SU-DHL-6 (cell line): ENCODE measurements around the gene ZNF580.

Experiments used
- H2AFZ ChIP-seq: fragments of 200-600 bp; sonication (generic); 2 replicates; pipeline ENCODE4 v1.6.1; 2014; ENCODE audit warnings: low read depth, mild to moderate bottlenecking, moderate library complexity, mixed read lengths, antibody characterized with exemption, low read length; ENCODE audit not compliant: severe bottlenecking
- H3F3A ChIP-seq: fragments of 200-600 bp; shearing (Covaris generic); 2 replicates; pipeline ENCODE4 v1.6.0; 2016; ENCODE audit warnings: antibody characterized with exemption, mild to moderate bottlenecking; ENCODE audit not compliant: insufficient read depth
- H3K27ac ChIP-seq: fragments of 200-600 bp; sonication (generic); 2 replicates; pipeline ENCODE4 v1.5.1; 2016; ENCODE audit warnings: low read depth, mild to moderate bottlenecking, low read length, moderate library complexity, mixed read lengths
- H3K27me3 ChIP-seq: fragments of 200-600 bp; sonication (generic), shearing (Covaris generic); 2 replicates; pipeline ENCODE4 v1.6.0; 2014; ENCODE audit warnings: mild to moderate bottlenecking, low read length
- H3K36me3 ChIP-seq: fragments of 200-600 bp; sonication (generic); 2 replicates; pipeline ENCODE4 v1.6.1; 2014; ENCODE audit warnings: mild to moderate bottlenecking, low read length, mixed read lengths
- H3K4me2 ChIP-seq: fragments of 300-600, 200-600 bp; shearing (Covaris generic), sonication (generic); 2 replicates; pipeline ENCODE4 v1.6.0; 2014; ENCODE audit warnings: low read length, low read depth, mild to moderate bottlenecking; ENCODE audit not compliant: poor library complexity, severe bottlenecking
- H3K4me3 ChIP-seq: fragments of 200-600 bp; sonication (generic); 2 replicates; pipeline ENCODE4 v1.5.1; 2014; ENCODE audit warnings: antibody characterized with exemption, low read length, mild to moderate bottlenecking, mixed read lengths; ENCODE audit not compliant: insufficient read depth, poor library complexity, severe bottlenecking
- H3K79me2 ChIP-seq: fragments of 200-600 bp; sonication (generic); 2 replicates; pipeline ENCODE4 v1.6.1; 2014; ENCODE audit warnings: mild to moderate bottlenecking, low read length, moderate library complexity; ENCODE audit not compliant: insufficient read depth
- H3K9ac ChIP-seq: fragments of 200-600 bp; sonication (generic); 2 replicates; pipeline ENCODE4 v1.7.0; 2014; ENCODE audit warnings: mild to moderate bottlenecking, low read length
- H3K9me2 ChIP-seq: fragments of 200-600 bp; sonication (generic); replicated peaks from 2 replicates; pipeline ENCODE4 v1.6.1; 2014; ENCODE audit warnings: low read length; ENCODE audit not compliant: insufficient read depth
- H3K9me3 ChIP-seq: fragments of 200-600 bp; sonication (generic); 2 replicates; pipeline ENCODE4 v1.6.1; 2014; ENCODE audit warnings: low read length, mixed read lengths; ENCODE audit not compliant: insufficient read depth
- H4K20me1 ChIP-seq: fragments of 200-600 bp; sonication (generic); 2 replicates; pipeline ENCODE4 v1.6.1; 2014; ENCODE audit warnings: low read depth, mild to moderate bottlenecking, antibody characterized with exemption, low read length, moderate library complexity, mixed read lengths
- EZH2phosphoT487 ChIP-seq: fragments of 200-600 bp; sonication (generic), shearing (Covaris generic); conservative IDR thresholded peaks from 2 replicates; pipeline ENCODE4 v1.6.1; 2018; ENCODE audit warnings: mild to moderate bottlenecking, antibody characterized with exemption, low read length, moderate library complexity, mixed read lengths
- TF ChIP-seq, protein P1 (sequence below): fragments of 200-600 bp; sonication (generic); IDR thresholded peaks from one replicate; pipeline ENCODE4 v1.5.1; 2017; ENCODE audit warnings: antibody characterized with exemption, mild to moderate bottlenecking, low read length, moderate library complexity; ENCODE audit not compliant: insufficient read depth, poor library complexity, severe bottlenecking

ZNF580 gene

DNA sequence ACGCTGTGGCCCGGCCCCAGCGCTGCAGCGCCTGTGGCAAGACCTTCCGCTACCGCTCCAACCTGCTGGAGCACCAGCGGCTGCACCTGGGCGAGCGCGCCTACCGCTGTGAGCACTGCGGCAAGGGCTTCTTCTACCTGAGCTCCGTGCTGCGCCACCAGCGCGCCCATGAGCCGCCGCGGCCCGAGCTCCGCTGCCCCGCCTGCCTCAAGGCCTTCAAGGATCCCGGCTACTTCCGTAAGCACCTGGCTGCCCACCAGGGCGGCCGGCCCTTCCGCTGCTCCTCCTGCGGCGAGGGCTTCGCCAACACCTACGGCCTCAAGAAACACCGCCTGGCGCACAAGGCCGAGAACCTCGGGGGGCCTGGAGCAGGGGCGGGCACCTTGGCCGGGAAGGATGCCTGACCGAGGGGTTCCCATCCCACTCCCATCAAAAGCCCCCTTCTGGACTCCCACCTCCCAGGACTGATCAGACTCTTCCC lies 24.4 kb upstream of the ZNF580 start:
- H3K9me2 ChIP-seq = no peaks in the 10 kb centered on the region
- H2AFZ ChIP-seq = no peak overlapping the region
- H3K9me3 ChIP-seq = no peaks in the 10 kb centered on the region
- no peaks in the 10 kb centered on the region for H4K20me1 ChIP-seq
- TF ChIP-seq EZH2phosphoT487 = no peak
- TF ChIP-seq, protein P1, sequence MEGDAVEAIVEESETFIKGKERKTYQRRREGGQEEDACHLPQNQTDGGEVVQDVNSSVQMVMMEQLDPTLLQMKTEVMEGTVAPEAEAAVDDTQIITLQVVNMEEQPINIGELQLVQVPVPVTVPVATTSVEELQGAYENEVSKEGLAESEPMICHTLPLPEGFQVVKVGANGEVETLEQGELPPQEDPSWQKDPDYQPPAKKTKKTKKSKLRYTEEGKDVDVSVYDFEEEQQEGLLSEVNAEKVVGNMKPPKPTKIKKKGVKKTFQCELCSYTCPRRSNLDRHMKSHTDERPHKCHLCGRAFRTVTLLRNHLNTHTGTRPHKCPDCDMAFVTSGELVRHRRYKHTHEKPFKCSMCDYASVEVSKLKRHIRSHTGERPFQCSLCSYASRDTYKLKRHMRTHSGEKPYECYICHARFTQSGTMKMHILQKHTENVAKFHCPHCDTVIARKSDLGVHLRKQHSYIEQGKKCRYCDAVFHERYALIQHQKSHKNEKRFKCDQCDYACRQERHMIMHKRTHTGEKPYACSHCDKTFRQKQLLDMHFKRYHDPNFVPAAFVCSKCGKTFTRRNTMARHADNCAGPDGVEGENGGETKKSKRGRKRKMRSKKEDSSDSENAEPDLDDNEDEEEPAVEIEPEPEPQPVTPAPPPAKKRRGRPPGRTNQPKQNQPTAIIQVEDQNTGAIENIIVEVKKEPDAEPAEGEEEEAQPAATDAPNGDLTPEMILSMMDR = no peak
- no peak overlapping the region for H3K4me2 ChIP-seq
- H3F3A ChIP-seq = peaks cover 6% of the 10 kb centered on the region; the same call in 1 of the 2 replicates
- peaks cover 2% of the 10 kb centered on the region; the same call in 1 of the 2 replicates for H3K79me2 ChIP-seq
- no peaks in the 10 kb centered on the region for H3K27me3 ChIP-seq
- no peaks in the 10 kb centered on the region for H3K36me3 ChIP-seq
- H3K9ac ChIP-seq = no peak overlapping the region
- H3K4me3 ChIP-seq = no peak overlapping the region
- H3K27ac ChIP-seq = no peak overlapping the region

DNA sequence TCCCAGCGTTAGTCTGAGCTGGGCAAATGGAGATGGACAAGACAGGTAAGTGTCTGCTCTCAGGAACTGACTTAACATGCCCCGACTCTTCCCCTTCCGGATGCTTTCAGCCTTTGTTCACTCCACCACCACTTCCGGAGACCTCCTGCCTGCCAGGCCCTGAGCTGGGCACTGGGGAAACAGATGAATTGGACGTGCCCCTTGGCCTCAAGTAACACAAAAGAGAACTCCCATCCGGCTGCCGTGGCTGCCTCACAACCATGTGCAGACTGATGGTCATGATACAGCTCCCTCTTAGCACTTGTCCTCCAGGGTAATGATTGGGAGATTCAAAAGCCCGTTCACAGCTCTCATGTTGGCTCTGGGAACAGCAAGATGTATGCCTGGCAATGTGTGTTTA lies 23.4 kb upstream of the ZNF580 start:
- Histone ChIP-seq H3K36me3 (no peaks in the 10 kb centered on the region), H3K27ac (no peak overlapping the region), H4K20me1 (no peaks in the 10 kb centered on the region), H3K9ac (no peak overlapping the region), H3K4me2 (no peak overlapping the region), H3K9me3 (no peaks in the 10 kb centered on the region), H3K9me2 (no peaks in the 10 kb centered on the region), H3F3A (peaks cover 6% of the 10 kb centered on the region; the same call in 1 of the 2 replicates), H3K27me3 (no peaks in the 10 kb centered on the region), H3K4me3 (no peak overlapping the region), H2AFZ (no peak overlapping the region), H3K79me2 (no peaks in the 10 kb centered on the region)
- no peak for TF ChIP-seq EZH2phosphoT487

DNA sequence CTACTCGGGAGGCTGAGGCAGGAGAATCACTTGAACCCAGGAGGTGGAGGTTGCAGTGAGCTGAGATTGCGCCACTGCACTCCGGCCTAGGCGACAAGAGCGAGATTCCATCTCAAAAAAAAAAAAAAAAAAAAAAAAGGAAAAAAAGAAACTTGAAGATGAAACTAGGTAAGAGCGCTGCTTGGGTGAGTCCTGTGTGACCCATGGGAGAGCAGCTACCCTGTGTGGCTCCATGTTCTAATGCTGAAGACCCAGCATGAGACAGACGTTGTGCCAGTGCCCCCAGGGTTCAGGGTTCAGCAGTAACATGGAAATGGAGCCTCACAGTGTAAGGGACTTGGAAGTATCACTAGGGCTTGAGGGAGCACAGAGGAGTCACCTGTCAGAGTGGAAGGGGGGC lies 22.4 kb upstream of the ZNF580 start:
- Histone ChIP-seq H3K27me3 (no peaks in the 10 kb centered on the region), H3K9ac (no peak overlapping the region), H3F3A (peaks cover 12% of the 10 kb centered on the region), H3K9me3 (no peaks in the 10 kb centered on the region), H4K20me1 (no peaks in the 10 kb centered on the region), H3K36me3 (no peaks in the 10 kb centered on the region), H3K4me2 (no peak overlapping the region), H2AFZ (no peak overlapping the region), H3K9me2 (no peaks in the 10 kb centered on the region), H3K27ac (no peak overlapping the region), H3K79me2 (no peaks in the 10 kb centered on the region), H3K4me3 (no peak overlapping the region)
- no peak for TF ChIP-seq EZH2phosphoT487
- TF ChIP-seq, protein P1 = no peak

DNA sequence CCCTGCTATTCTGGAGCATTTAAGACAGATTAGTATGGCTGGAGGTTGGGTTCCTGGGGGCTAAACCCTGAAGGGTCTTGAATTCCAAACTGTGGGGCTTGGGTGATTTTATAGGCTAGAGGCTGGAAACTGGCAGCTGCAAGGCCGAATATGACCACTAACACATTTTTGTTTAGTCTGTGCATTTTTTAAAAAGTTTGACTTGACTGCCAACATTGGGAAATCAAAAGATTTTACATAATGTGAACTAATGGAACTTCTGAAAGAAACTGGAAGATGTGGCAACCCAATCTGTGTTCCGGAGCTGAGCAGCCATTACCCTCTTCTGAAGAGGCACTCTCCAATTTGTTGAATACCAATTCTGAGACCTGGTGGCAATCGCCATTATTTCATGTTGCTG lies 21.5 kb upstream of the ZNF580 start:
- Histone ChIP-seq H3K4me3 (no peak overlapping the region), H2AFZ (no peak overlapping the region), H3F3A (peaks cover 18% of the 10 kb centered on the region), H3K79me2 (no peaks in the 10 kb centered on the region), H3K27ac (no peak overlapping the region), H3K9ac (no peak overlapping the region), H3K36me3 (no peaks in the 10 kb centered on the region), H4K20me1 (no peaks in the 10 kb centered on the region), H3K9me3 (no peaks in the 10 kb centered on the region), H3K4me2 (no peak overlapping the region), H3K27me3 (no peaks in the 10 kb centered on the region), H3K9me2 (no peaks in the 10 kb centered on the region)
- TF ChIP-seq, protein P1 = no peak
- TF ChIP-seq EZH2phosphoT487 = no peak
